Gastroesophageal sphincter (tissue), 4 donors: ENCODE measurements around the gene GON7. TPM values are rescaled to one million over a fixed set of nuclear protein-coding genes. Genes with fewer than 3 reads are reported as not detected.

ENCODE experiments used
- ATAC-seq: fragments of 150-250 bp; one replicate; pipeline ENCODE4 v1.9.1; 2016; ENCODE audit warnings: mild to moderate bottlenecking, moderate library complexity
- H3K27ac ChIP-seq, 4 donors: fragments of 200-600 bp; sonication (generic) in 3 of 4; 1 replicate in 3 of 4; 2 replicates in 1 of 4; pipeline ENCODE4 v1.5.1; 2016 to 2019
- H3K27me3 ChIP-seq: fragments of 200-600 bp; sonication (generic); one replicate; pipeline ENCODE4 v1.5.1; 2019
- H3K36me3 ChIP-seq, 2 donors: fragments of 200-600 bp; sonication (generic); one replicate each; pipeline ENCODE4 v1.5.1; 2019; ENCODE audit warnings: control low read depth in 1 of 2
- H3K4me1 ChIP-seq, 3 donors: fragments of 200-600 bp; sonication (generic); 1 replicate in 2 of 3; 2 replicates in 1 of 3; pipeline ENCODE4 v1.5.1; 2016 to 2019; ENCODE audit warnings: control low read depth in 2 of 3
- H3K4me3 ChIP-seq, 2 donors: fragments of 200-600 bp; sonication (generic); one replicate each; pipeline ENCODE4 v1.5.1; 2019; ENCODE audit warnings: mild to moderate bottlenecking in 1 of 2, moderate library complexity in 1 of 2
- H3K9me3 ChIP-seq, 3 donors: fragments of 200-600 bp; sonication (generic); one replicate each; pipeline ENCODE4 v1.5.1; 2017 to 2019; ENCODE audit warnings: control low read depth in 2 of 3
- EP300 ChIP-seq: sonication (generic); formaldehyde crosslinking; IDR thresholded peaks from one replicate; pipeline ENCODE4 v1.6.1; 2017; ENCODE audit warnings: antibody characterized with exemption, mild to moderate bottlenecking
- POLR2A ChIP-seq, 2 donors: fragments of 450-650 bp; IDR thresholded peaks; one replicate each; pipeline ENCODE4 v1.6.1; 2017; ENCODE audit warnings: antibody characterized with exemption in 2 of 2, mild to moderate bottlenecking in 2 of 2, moderate library complexity in 1 of 2
- POLR2AphosphoS5 ChIP-seq: sonication (generic); formaldehyde crosslinking; IDR thresholded peaks from one replicate; pipeline ENCODE4 v1.6.1; 2017; ENCODE audit warnings: antibody characterized with exemption
- WGBS, 2 donors: methylation state at CpG; one replicate each; pipeline ENCODE4 v1.1.5; 2018; ENCODE audit warnings: low coverage in 1 of 2; 5-methylcytosine and 5-hydroxymethylcytosine counted together
- total RNA-seq, 4 donors: library from RNA; depleted of rRNA; stranded (reverse); fragments of >200 nt; gene quantifications; one replicate each; pipeline ENCODE4 v1.1.0, GENCODE V29; 2016
- TF ChIP-seq, protein P1 (sequence below), 4 experiments: fragments of 200-600 bp in 2 of 4; fragments of 450-650 bp in 2 of 4; sonication (generic) in 1 of 4; IDR thresholded peaks; one replicate each; pipeline ENCODE4 v1.5.1; 2017 to 2019; ENCODE audit warnings: antibody characterized with exemption in 4 of 4, mild to moderate bottlenecking in 2 of 4, moderate library complexity in 2 of 4

The GON7 gene
- total RNA-seq, 4 donors from 2014 or later: 10.5 to 20.4 (median 14.7) TPM

DNA sequence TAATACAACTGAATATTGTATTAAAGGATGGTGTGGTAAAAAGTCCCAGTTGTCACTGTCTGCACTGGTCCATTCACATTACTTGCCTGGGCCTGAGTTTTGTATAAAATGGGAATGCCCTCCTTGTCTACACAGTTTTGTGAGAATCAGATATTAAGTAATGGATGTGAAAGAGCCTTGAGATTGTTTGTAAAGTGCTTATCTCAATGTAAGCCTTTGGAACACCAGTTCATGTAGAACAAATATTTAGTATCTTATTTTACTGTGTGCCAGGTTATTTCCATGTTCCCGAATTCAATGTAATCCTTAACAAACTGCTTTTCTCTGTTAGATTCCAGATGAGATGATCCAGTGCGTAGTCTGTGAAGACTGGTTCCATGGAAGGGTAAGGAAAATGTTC, 7.7 kb upstream of the GON7 start:
- Histone ChIP-seq H3K9me3 (no peaks in the 10 kb centered on the region), H3K27me3 (no peaks in the 10 kb centered on the region), H3K4me3 (no peak overlapping the region), H3K27ac (no peak overlapping the region), H3K36me3 (peaks cover 3 to 95% of the 10 kb centered on the region in 2 donors), H3K4me1 (peaks cover 0 to 3% (median 0%) of the 10 kb centered on the region in 3 donors)
- 83 to 86% methylated on average over 2 of the region's 2 CpGs for WGBS, 2 donors
- no peak for ATAC-seq
- TF ChIP-seq POLR2AphosphoS5 (no peak), EP300 (no peak)

DNA sequence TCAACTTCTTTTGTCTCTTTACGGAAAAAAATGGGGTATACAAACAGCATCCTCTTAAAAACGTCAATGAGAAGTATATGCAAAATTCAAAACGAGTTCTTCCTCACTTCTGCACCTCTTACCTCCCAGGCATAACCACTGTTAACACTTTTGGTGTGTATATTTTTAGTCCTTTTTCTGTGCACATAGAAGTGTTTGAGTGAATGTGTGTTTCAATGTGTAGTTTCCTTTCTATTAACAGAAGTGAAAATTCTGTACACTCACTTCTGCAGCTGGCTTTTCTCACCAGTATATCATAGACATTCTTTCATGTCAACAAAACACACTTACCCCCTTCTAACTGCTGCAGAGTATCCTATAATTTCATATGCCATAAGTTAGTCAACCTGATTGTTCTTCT, 5.6 kb upstream of the GON7 start:
- no peak for ATAC-seq
- H3K4me3 ChIP-seq: no peak overlapping the region
- H3K4me1 ChIP-seq: peaks cover 0 to 22% (median 4%) of the 10 kb centered on the region in 3 donors
- peaks cover 3 to 74% of the 10 kb centered on the region in 2 donors for H3K36me3 ChIP-seq
- TF ChIP-seq, protein P1, sequence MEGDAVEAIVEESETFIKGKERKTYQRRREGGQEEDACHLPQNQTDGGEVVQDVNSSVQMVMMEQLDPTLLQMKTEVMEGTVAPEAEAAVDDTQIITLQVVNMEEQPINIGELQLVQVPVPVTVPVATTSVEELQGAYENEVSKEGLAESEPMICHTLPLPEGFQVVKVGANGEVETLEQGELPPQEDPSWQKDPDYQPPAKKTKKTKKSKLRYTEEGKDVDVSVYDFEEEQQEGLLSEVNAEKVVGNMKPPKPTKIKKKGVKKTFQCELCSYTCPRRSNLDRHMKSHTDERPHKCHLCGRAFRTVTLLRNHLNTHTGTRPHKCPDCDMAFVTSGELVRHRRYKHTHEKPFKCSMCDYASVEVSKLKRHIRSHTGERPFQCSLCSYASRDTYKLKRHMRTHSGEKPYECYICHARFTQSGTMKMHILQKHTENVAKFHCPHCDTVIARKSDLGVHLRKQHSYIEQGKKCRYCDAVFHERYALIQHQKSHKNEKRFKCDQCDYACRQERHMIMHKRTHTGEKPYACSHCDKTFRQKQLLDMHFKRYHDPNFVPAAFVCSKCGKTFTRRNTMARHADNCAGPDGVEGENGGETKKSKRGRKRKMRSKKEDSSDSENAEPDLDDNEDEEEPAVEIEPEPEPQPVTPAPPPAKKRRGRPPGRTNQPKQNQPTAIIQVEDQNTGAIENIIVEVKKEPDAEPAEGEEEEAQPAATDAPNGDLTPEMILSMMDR (IDR thresholded peaks at IDR 0.05): no peak
- TF ChIP-seq POLR2AphosphoS5: no peak
- TF ChIP-seq EP300: no peak
- TF ChIP-seq POLR2A (IDR thresholded peaks at IDR 0.05): no peak
- 71 to 74% methylated on average over 3 of the region's 3 CpGs for WGBS, 2 donors
- no peaks in the 10 kb centered on the region for H3K9me3 ChIP-seq
- no peak overlapping the region for H3K27ac ChIP-seq
- no peaks in the 10 kb centered on the region for H3K27me3 ChIP-seq

DNA sequence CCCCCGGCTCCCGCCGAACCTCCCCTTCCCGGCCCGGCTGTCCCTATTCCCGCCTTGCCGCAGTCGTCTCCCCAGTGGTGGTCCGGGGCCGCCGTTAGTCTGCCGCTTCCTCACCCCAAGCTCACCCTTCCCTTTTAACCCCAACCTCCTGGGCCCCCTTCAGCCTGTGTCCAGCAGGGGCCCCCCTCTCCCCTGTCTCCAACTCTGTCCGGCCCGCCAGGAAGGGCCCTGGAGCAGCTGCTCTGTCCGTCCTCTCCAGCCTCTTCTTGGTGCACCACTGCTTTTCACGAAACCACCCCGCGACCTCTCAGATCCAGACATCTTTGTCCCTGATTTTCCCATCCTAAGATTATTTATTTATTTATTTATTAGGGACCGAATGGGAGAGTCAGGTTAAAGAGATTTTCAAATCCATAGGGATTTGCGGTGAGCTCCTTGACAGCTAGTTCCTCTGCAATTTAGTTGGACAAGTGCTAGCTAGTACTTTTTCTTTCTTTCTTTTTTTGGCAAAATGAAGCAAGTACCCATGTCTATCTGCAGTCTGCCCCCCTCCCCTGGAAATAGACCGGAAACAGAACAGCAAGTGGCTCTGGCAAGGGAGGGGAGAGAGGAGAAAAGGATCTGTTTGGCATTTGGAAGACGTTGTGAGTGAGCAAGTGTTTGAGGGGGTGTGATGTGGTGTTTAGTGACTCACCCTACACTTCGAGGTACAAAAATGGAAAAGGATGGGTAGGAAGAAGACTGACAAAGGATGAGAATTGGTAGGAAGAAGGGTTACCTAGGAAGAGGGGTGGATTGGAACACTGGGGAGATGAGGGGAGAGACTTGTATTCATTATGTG, 823 bp upstream of the GON7 start:
- H3K9me3 ChIP-seq: no peaks in the 10 kb centered on the region
- H3K36me3 ChIP-seq: peaks cover 3 to 26% of the 10 kb centered on the region in 2 donors
- H3K4me1 ChIP-seq: peaks cover 4 to 44% (median 4%) of the 10 kb centered on the region in 3 donors
- peak overlapping the region; percentile 58 to 93 for H3K4me3 ChIP-seq
- no peaks in the 10 kb centered on the region for H3K27me3 ChIP-seq
- H3K27ac ChIP-seq: peak overlapping the region; percentile 53 to 95 (median 92)
- peak; percentile 53 for ATAC-seq
- no peak for TF ChIP-seq EP300
- peak; percentile 34 for TF ChIP-seq POLR2AphosphoS5
- TF ChIP-seq, protein P1 (IDR thresholded peaks at IDR 0.05): peak in 2 of 4 experiments; percentile 21 to 55
- TF ChIP-seq POLR2A (IDR thresholded peaks at IDR 0.05): no peak
- WGBS, 2 donors: 1% methylated on average over 21 to 23 of the region's 23 CpGs

DNA sequence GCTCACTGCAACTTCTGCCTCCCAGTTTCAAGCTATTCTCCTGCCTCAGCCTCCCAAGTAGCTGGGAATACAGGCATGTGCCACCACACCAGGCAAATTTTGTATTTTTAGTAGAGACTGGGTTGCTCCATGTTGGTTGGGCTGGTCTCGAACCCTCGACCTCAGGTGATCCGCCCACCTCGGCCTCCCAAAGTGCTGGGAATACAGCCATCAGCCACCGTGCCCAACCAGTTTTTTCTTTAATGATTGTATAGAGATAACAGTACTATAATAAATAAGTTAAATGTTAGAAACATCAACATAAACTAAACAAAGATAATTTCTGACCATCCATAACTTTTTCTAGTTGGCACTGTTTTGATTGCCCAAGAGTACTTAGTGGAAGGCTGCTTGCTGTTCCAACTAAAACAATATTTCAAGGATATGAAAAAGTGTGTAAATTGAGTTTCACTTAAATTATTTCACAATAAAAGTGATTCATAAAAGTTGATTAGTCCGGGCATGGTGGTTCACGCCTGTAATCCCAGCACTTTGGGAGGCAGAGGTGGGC, 5.6 kb downstream of the GON7 start:
- WGBS, 2 donors: 65 to 75% methylated on average over 2 to 6 of the region's 7 CpGs
- peaks cover 0 to 10% of the 10 kb centered on the region in 2 donors for H3K36me3 ChIP-seq
- no peak overlapping the region for H3K4me3 ChIP-seq
- H3K9me3 ChIP-seq: no peaks in the 10 kb centered on the region
- H3K27me3 ChIP-seq: no peaks in the 10 kb centered on the region
- no peak overlapping the region for H3K27ac ChIP-seq
- no peak for ATAC-seq
- peaks cover 0 to 17% (median 4%) of the 10 kb centered on the region in 3 donors for H3K4me1 ChIP-seq
- TF ChIP-seq, protein P1 (IDR thresholded peaks at IDR 0.05): no peak
- TF ChIP-seq EP300 (no peak), POLR2A (IDR thresholded peaks at IDR 0.05) (no peak), POLR2AphosphoS5 (no peak)

DNA sequence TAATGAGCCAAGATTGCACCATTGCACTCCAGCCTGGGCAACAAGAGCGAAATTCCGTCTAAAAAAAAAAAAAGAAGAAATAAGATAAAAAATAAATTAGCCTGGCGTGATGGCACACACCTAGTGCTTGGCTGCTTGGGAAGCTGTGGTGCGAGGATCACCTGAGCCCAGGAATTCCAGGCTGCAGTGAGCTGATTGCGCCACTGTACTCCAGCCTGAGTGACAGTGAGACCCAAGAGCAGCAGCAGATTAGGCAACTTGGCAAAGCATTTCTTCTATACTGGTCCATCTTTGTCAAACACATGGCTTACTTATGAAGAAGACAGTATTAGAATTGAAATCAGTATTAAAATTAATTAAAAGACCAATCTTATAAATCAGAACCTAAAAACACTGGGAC, 6.3 kb downstream of the GON7 start:
- TF ChIP-seq POLR2AphosphoS5 (no peak), EP300 (no peak), POLR2A (IDR thresholded peaks at IDR 0.05) (no peak)
- TF ChIP-seq, protein P1 (IDR thresholded peaks at IDR 0.05): no peak
- WGBS, 2 donors: 90% methylated on average over 5 of the region's 5 CpGs; no CpG with 5 or more reads in 1 of the 2 donors
- Histone ChIP-seq H3K36me3 (peaks cover 0 to 10% of the 10 kb centered on the region in 2 donors), H3K4me3 (no peak overlapping the region), H3K9me3 (no peaks in the 10 kb centered on the region), H3K4me1 (peaks cover 0 to 11% (median 0%) of the 10 kb centered on the region in 3 donors), H3K27ac (no peak overlapping the region), H3K27me3 (no peaks in the 10 kb centered on the region)
- no peak for ATAC-seq
